ENCODE results near the gene NOC4L.

Gene NOC4L

DNA sequence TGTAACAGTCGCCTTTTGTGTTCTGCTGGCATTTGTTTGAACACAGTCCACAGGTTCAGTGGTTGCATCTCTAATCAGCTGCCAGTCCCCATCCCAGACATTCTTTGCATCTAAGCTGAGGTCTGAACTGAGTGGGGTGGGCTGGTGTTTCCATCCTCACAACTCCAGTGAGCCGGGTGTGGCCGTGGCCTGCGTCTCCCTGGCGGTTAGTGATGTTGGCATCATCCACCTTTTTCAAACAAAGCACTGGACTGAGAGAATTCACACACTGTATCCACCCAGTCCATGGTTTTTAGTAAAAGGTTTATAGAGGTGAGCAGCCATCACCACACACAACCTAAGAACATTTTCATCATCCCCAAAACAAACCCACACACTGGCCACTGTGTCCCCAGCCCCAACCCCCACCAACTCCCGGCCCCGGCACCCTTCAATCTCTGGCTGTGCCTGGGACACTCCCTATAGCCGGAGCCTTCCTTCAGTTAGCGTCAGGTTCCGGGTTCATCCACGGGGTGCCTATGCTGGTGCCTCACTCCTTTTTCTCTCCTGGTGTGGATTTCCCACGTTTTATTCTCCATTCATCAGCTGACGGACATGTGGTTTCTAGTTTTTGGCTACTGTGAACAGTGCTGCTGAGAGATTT is 6.7 kb upstream of the NOC4L start:
- no peak for DNase-seq (ENCODE audit: low read depth)
- TF ChIP-seq, protein P1, sequence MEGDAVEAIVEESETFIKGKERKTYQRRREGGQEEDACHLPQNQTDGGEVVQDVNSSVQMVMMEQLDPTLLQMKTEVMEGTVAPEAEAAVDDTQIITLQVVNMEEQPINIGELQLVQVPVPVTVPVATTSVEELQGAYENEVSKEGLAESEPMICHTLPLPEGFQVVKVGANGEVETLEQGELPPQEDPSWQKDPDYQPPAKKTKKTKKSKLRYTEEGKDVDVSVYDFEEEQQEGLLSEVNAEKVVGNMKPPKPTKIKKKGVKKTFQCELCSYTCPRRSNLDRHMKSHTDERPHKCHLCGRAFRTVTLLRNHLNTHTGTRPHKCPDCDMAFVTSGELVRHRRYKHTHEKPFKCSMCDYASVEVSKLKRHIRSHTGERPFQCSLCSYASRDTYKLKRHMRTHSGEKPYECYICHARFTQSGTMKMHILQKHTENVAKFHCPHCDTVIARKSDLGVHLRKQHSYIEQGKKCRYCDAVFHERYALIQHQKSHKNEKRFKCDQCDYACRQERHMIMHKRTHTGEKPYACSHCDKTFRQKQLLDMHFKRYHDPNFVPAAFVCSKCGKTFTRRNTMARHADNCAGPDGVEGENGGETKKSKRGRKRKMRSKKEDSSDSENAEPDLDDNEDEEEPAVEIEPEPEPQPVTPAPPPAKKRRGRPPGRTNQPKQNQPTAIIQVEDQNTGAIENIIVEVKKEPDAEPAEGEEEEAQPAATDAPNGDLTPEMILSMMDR (IDR thresholded peaks at IDR 0.05; ENCODE audit: low read length, missing control alignments): no peak
- H3K4me3 ChIP-seq (replicated peaks; ENCODE audit: low read depth, low read length): no peak overlapping the region

DNA sequence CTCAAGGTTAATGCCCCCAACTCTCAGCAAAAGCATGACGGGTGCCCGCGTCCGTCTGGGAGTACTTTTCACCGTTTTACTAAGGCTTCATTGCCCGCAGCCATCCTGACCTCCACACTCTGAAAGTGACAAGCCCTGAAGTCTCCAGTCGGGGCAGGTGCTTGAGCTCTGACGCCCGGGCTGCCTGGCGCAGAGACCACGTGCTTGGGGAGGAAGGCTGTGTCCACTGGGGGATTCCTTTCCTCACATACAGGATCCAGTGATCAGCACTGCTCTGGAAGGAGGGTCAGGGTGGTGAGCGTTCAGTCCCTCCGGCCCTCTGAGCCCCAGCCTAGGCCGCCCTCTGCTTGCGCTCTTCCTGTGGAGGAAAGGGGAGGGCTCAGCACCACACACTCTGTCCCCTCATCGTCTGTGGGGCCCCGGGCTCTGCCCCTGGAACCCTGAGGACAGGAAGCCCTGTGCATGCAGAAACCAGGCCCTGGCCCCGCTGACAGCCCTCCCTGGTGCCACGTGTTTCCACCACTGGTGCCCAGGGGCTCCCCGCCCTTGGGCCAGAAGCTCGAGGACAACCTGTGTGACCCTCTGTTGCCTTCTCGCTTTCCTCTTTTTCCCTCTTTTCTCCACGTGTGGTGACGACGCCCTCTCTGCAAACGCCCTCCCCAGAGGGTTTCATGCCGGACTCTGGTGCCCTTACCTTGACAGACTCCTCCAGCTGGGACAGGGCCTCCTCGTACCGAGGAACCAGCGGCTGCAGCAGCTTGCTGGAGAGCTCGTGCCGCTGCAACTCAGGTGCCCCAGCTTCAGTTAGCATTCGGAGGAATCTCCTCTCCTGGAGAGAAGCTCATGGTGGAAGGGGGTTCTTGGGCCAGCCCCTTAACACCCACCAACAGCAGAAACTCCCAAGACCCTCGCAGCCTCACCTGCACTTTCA is 5.1 kb upstream of the NOC4L start:
- no peak for DNase-seq (ENCODE audit: low read depth)
- no peak overlapping the region for H3K4me3 ChIP-seq (replicated peaks; ENCODE audit: low read depth, low read length)
- TF ChIP-seq, protein P1 (IDR thresholded peaks at IDR 0.05; ENCODE audit: low read length, missing control alignments): no peak

- TF ChIP-seq, protein P1 (IDR thresholded peaks at IDR 0.05; ENCODE audit: low read length, missing control alignments): no peak
- H3K4me3 ChIP-seq (replicated peaks; ENCODE audit: low read depth, low read length): no peak overlapping the region
- no peak for DNase-seq (ENCODE audit: low read depth)
These were observed 4.3 kb upstream of the NOC4L start for GRCh38 chr12:132139912-132140311.

GRCh38 chr12:132140501-132140900 is 3.8 kb upstream of the NOC4L start:
- no peak for DNase-seq (ENCODE audit: low read depth)
- TF ChIP-seq, protein P1 (IDR thresholded peaks at IDR 0.05; ENCODE audit: low read length, missing control alignments): no peak
- H3K4me3 ChIP-seq (replicated peaks; ENCODE audit: low read depth, low read length): no peak overlapping the region

DNA sequence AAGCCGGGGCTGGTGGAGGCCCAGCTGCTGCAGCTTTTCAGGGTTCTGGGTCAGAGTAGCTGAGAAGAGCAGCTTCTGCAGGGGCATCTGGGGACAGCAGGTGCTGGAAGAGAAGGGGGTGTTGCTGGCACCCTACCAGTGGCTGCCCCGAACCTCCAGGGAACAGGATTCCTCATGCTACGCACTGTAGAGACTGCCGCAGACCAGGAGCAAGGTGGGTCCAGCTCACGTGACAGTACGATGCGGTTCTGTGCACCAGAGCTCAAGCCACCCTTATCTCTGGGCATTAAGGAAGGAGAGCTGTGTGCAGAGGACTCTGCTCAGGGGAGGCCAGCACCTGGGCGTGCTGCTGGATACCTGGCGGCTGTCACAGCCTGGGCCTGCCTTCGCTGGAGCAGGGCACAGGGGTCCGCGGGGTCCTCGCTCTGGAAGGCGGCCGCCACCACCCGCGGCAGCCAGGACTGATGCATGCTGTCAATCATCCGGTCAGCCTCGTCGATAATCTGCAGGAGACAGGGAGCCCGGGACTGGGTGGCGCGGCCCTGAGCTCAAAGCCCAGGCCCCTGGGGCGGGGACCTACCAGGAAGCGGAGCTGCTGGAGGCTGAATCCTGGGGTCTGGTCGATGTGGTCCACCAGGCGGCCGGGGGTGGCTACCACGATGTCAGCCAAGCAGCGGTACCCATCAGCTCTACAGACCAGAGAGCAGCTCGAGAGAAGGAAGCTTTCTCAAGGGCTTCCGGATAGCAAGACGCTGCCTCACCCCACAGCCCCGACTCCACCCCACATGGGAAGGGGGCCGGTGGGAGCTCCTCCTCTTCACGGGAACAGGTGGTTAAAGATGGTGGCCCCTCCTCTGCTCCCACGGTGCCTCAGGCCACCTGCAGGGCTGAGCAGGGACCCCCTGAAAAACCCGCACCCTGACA is 3.1 kb upstream of the NOC4L start:
- no peak for DNase-seq (ENCODE audit: low read depth)
- TF ChIP-seq, protein P1 (IDR thresholded peaks at IDR 0.05; ENCODE audit: low read length, missing control alignments): no peak
- H3K4me3 ChIP-seq (replicated peaks; ENCODE audit: low read depth, low read length): no peak overlapping the region

DNA sequence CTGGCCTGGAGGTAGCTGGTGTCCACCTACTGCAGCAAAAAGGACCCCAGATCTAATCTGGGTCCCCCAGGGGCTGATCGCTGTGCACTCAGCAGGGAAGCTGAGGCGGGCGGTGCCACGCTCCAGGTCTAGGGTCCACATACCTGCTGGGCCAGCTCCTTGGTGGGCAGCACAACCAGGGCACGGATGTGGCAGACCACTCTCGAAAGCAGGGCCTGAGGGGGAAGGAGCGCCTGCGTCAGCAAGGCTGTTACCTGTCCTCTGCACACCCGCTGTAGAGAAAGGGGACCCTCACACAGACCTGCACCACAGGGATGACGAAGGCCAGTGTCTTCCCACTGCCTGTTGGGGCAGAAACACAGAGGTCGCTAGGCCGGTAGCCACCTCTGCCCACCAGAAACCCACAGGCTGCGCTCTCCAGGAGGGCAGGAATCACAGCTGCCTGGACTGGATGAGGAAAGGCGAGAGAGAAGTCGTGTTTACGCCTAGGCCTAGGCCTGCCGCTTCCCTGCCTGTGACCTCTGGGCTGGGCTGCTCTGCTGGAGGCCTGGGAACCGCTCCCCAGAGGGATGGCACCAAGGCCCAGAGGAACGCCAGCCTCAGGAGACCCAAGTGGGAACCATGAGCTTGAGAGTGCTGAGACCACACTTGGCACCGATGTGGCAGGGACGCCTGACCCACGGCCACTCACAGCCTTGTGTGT is 2.1 kb upstream of the NOC4L start:
- H3K4me3 ChIP-seq (replicated peaks; ENCODE audit: low read depth, low read length): no peak overlapping the region
- TF ChIP-seq, protein P1 (IDR thresholded peaks at IDR 0.05; ENCODE audit: low read length, missing control alignments): no peak
- no peak for DNase-seq (ENCODE audit: low read depth)

Measured in fibroblast of pulmonary artery (primary cell).